PC-9 (cell line): ENCODE measurements around the gene FGF10.

ENCODE experiments used
- CTCF ChIP-seq: fragments of 200-600 bp; sonication (generic); conservative IDR thresholded peaks from 2 replicates; pipeline ENCODE4 v1.6.1; 2017; ENCODE audit warnings: mixed run types, antibody characterized with exemption, mild to moderate bottlenecking, moderate library complexity
- EZH2 ChIP-seq: fragments of 200-600 bp; sonication (generic); IDR thresholded peaks from 2 replicates; pipeline ENCODE4 v1.8.0; 2017; ENCODE audit warnings: antibody characterized with exemption, low read depth

DNA sequence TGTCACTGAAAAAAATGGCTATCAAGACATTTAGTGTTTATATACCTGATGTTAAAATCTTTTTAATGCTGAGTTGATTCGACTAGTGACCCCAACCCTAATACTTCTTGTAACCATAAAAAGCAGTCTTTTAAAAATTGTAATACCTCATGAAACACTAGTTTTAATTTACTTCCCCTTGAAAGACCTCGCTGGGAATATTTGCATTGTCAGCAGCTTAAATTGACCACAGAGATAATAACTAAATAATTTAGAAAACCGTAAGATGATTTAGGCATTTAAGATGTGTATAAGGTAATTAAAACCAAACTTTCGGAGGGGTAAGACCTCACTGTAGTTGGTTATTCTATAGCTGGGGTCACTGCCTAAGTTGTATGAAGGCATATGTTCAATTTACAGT is 89.8 kb downstream of the FGF10 start:
- TF ChIP-seq EZH2 (no peak), CTCF (no peak)
